NCI-H1048 (cell line): ENCODE data around the gene TCF12.
"Not testable (repeated sequence)": the region's sequence is repeated elsewhere in the genome, so short reads cannot be mapped to it uniquely, and the experiment has no call there.

Source experiments
- DNase-seq: peaks from one replicate; lab custom pipeline; 2025; lab: John Stamatoyannopoulos, UW

Gene TCF12

DNA sequence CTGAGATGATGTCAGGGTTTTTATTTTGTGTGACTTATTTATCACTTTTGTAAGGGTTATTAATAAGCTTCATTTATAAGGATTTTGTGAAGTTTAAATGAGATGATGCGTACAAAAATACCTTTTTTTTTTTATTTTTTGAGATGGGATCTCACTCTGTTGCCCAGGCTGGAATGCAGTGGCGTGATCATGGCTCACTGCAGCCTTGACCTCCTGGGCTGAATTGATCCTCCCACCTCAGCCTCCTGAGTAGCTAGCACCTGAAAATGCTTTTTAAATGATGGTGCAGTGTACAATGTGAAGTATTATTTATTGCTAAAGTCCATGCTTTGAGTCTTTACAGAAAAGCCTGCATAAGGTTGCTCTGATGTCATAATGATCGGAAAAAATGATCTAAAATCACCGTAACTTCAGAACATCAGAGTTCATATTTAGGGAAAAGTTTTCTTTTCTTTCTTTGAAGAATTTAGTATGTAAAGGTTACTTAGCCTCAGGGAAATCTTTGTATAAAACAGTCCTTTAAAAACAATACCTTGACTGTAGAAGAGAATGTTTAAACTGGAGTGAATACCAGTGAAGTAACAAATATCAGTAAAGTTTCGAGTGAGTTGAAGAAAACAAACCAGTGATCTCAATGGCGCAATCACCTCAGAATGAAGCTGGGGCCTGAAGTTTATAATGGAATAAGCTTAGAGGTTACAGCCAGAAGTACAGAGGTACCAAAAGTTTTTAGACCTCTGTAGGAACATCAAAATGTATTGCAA is 29.7 kb downstream of the TCF12 start:
- DNase-seq = no peak

DNA sequence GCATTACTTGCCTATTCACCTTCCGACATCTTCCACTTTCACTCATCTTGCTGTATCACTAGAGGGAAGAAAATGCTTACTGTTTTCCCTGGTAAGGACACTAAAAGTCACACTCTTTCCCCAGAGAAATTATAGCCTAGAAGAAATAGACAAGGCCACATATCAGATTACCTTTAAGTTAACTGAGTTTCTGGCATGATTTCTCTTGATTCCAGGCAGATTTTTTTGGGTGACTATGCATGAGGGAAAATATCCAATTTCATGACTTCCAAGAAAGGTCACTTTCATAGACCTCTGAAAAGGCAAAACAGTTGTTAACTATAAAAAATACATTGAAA is 30.3 kb downstream of the TCF12 start:
- DNase-seq = no peak

DNA sequence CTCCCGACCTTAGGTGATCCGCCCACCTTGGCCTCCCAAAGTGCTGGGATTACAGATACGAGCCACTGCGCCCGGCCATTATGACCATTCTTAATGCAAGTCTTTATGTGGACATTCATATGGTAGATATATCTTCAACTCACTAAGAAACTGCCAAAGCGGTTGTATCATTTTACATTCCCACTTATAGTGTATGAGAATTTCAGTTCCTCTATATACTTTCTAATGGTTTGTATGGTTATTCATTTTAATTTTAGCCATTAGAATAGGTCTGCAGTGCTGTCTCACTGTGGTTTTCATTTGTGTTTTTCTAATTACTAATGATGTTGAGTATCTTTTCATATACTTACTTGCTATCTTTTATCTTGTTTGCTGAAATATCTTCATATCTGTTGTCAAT is 32.5 kb downstream of the TCF12 start:
- no peak for DNase-seq

GRCh38 chr15:56953790-56954189 is 35.3 kb downstream of the TCF12 start:
- DNase-seq = no peak

DNA sequence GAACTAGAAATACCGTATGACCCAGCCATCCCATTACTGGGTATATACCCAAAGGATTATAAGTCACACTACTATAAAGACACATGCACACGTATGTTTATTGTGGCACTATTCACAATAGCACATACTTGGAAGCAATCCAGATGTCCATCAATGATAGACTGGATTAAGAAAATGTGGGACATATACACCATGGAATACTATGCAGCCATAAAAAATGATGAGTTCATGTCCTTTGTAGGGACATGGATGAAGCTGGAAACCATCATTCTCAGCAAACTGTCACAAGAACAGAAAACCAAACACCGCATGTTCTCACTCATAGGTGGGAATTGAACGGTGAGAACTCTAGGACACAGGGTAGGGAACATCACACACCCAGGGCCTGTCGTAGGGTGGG is 36.6 kb downstream of the TCF12 start:
- DNase-seq = not testable (repeated sequence)

- DNase-seq = no peak
Observed at GRCh38 chr15:56956538-56956937, 38.1 kb downstream of the TCF12 start.

DNA sequence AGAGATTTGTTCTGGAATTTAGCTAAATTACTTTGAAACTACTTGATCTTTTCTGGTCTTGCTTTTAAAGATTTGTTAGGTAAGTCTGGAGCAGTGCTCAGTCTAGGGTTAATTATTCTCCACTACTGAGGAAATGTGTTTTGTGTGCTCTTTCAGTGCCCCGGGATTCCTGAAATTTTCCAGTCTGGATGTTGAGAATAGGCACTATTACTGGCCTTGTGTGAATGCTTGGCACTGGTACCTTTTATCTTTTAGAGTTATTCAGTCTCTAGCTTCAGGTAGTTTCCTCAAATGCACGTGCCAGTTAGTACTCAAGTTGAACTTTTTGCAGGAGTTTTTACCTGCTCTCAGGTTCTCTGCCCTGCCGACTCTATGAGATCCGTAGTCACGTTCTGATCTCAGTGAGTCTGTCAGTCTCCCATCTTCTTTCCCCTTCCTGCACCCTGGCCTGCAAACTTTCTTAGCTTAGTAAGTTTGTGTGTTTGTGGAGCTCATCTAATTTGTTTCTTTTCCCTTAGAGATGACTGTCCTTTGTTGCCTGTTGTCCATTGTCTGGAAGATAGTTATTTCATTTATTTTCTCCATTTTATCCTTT is 39.5 kb downstream of the TCF12 start:
- DNase-seq = no peak

DNA sequence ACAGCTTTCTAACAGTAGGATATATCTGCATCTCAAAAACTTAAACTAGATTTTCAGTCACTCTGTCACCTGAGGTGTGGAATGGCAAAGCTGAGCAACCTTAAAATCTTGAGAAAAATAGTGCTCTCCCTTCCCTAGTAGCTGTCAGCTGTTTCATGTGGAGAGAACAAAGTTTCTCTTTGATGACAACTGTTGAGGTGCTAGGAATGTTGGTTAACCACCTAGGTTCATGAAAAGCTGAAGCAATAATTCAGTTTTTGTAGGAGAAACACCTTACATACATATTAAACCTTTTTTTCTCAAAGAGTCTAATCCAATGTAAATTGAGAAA is 40.8 kb downstream of the TCF12 start:
- no peak for DNase-seq

DNA sequence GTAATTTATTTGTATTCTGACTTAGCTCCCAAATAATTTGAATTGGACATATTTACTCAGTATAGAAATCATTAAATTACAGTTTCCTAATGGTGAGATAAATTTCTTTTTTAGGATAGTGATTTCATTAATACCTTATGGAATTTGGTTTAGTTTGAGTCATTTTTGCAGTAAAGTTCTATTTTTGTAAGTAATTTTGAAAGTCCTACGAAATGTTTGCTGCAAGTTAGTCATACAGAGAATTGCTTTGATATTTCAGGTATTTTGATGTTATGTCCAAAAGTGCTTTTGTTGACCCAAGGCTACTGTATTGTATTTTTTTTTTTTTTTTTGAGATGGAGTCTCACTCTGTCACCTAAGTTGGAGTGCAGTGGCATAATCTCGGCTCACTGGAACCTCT is 41.7 kb downstream of the TCF12 start:
- no peak for DNase-seq

DNA sequence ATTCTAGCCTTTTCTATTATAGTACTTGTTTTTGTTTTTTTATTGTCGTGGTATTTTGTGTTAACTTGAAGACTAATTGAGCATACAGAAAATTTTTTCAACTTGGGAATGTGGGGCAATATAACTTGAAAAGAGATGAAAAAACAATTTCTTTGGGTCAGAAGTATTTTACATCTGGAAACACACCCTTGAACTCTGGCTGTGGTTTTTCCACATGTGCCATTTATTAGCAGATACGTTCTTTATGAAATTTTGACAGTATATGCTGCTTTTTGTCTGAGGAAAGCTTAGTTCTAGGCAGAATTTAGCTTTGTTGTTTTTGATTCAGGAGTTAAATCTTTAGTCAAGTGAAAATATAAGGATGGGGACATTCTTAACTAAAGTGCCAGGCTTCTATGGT is 44.7 kb downstream of the TCF12 start:
- no peak for DNase-seq

DNA sequence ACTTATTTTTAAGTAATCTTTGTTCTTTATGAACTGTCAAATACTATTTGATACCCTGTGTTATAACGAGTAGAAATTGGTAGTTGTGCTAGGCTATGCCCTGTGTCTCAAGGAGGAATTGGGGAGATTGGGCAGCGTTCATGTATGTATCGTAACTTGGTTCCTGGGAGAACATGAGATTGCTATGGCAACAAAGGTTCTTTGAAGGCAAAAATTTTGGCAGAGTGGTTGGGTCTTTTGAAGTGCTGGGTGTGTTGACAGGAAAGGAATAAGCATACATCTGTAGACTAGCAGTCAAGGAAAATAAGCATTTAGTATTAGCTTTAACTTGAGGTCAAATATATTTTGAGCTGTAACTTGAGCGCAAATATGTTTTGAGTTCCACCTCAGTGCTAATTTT is 45.3 kb downstream of the TCF12 start:
- DNase-seq = no peak

DNA sequence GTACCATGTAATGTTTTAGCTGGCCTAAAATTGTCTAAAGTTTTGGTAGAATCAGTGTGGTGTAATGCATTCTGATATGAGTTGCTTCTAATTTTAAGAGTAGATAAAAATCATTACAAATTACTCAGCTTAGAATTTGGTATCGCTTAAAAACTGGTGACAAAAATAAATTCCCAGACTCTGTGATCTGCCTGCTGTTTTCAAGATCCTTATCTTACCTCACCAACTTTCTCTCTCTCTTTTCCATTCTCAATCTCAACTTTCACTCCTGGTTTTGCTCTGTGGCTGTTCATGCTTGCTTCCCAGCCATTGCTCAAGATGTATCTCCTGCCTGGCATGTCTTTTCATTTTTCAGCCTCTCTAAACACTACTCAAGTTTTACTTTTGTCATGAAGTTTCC is 45.7 kb downstream of the TCF12 start:
- no peak for DNase-seq

DNA sequence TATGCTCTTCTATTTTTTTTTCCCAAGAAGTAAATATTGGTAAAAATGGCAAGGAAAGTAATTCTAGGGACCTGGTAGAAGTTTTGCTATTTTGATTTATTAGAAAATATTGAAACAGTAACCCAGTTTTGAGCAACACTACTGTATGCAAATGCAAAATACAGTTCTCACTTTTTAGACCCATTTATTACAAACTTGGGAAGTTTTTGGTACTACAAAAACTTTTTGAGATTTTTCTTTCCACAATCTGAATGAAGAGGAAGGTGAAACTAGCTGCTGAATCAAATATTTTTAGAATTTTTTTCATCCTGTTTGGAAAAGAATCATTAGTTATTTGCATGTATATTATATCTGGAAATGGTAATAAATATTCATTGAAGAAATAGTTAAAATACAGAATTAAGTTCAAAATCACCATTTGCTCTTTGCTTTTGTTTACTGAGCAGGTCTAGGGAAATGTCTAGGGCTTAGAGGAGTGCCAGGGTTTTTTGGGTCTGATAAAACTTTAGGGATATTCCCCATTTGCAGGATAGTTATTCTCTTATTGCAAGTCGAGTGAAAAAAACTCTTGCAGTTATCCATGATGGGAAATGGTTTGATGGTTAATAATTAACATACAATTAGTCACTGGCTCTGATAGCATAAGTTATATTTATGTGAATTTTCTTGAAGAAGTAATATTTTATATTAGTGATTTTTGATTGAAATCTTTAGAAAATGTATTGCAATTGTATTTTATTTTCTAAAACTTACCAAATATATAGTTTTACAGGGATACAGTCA is 47.0 kb downstream of the TCF12 start:
- no peak for DNase-seq

GRCh38 chr15:56967336-56967735 is 48.9 kb downstream of the TCF12 start:
- DNase-seq = no peak

DNA sequence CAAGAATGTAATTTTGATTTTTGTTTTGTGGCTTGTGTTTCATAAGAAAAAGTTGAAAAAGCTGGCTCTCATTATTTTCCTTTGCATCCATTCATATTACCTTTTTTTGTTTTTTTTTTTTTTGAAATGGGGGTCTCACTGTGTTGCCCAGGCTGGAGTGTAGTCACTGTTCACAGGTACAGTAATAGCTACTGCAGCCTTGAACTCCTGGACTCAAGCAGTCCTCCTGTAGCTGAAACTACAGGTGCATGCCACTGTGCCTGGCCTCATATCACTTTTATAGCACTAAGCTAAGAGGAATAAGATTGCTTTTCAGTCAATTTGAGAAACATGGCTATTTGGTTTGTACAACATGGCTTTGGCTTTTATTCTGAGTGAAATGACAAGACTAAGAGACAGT is 49.8 kb downstream of the TCF12 start:
- DNase-seq = no peak

- DNase-seq = no peak
Observed at GRCh38 chr15:56968821-56969220, 50.4 kb downstream of the TCF12 start.

- no peak for DNase-seq
Observed at GRCh38 chr15:56969265-56969895, 50.9 kb downstream of the TCF12 start.

GRCh38 chr15:56971571-56971970 is 53.1 kb downstream of the TCF12 start:
- no peak for DNase-seq

DNA sequence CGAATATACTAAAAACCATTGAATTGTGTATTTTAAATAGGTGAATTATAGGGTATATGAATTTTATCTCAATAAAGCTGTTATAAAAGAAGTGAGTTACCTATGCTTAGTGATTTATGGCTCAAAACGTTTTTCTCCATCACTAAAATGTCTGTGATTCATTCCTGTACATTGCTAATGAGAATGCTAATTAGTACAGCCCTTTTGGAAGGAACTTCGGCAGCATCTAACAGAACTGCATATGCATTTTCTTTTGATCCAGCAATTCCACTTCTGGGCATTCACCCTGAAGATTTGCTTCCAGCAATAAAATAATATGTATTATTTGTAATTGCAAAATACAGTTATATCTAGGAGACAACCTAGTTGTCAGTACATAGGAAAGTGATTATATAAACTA is 53.6 kb downstream of the TCF12 start:
- DNase-seq = no peak

GRCh38 chr15:56972426-56972825 is 54.0 kb downstream of the TCF12 start:
- DNase-seq = no peak

- no peak for DNase-seq
Observed at GRCh38 chr15:56973463-56973862, 55.0 kb downstream of the TCF12 start.

GRCh38 chr15:56977232-56977631 is 58.8 kb downstream of the TCF12 start:
- DNase-seq = no peak
